Endodermal cell (in vitro differentiated cells): ENCODE measurements around the gene CMIP. TPM values are rescaled to one million over a fixed set of nuclear protein-coding genes. Genes with fewer than 3 reads are reported as not detected.
"Not testable (repeated sequence)": the region's sequence is repeated elsewhere in the genome, so short reads cannot be mapped to it uniquely, and the experiment has no call there.

Source experiments
- DNase-seq: peaks from one replicate; pipeline ENCODE4 v3.0.0-alpha.2; 2017
- H3K27ac ChIP-seq: 2 replicates; pipeline ENCODE4 v1.5.1; 2013; ENCODE audit warnings: mild to moderate bottlenecking, low read depth, low read length, moderate library complexity
- H3K27me3 ChIP-seq: 2 replicates; pipeline ENCODE4 v1.6.1; 2013; ENCODE audit warnings: mild to moderate bottlenecking, low read length, moderate library complexity; ENCODE audit not compliant: insufficient read depth, control insufficient read depth, poor library complexity, severe bottlenecking
- H3K36me3 ChIP-seq: 2 replicates; pipeline ENCODE4 v1.7.0; 2013; ENCODE audit warnings: mild to moderate bottlenecking, low read length, moderate library complexity; ENCODE audit not compliant: control insufficient read depth, insufficient read depth
- H3K4me1 ChIP-seq: one replicate; pipeline ENCODE4 v1.7.0; 2013; ENCODE audit warnings: low read length; ENCODE audit not compliant: control insufficient read depth, insufficient read depth
- H3K4me3 ChIP-seq: 2 replicates; pipeline ENCODE4 v1.5.1; 2013; ENCODE audit warnings: mild to moderate bottlenecking, low read length, moderate library complexity
- H3K9ac ChIP-seq: 2 replicates; pipeline ENCODE4 v1.6.1; 2013; ENCODE audit warnings: mild to moderate bottlenecking, low read length, moderate library complexity; ENCODE audit not compliant: poor library complexity, severe bottlenecking; ENCODE audit errors: extremely low read depth
- H3K9me3 ChIP-seq: 2 replicates; pipeline ENCODE4 v1.6.1; 2013; ENCODE audit warnings: mild to moderate bottlenecking, low read length, moderate library complexity; ENCODE audit not compliant: control insufficient read depth
- H3K27ac Mint-ChIP-seq: 2 replicates; pipeline ENCODE4 v1.8.0; 2020; ENCODE audit warnings: mixed read lengths
- H3K27me3 Mint-ChIP-seq: 2 replicates; pipeline ENCODE4 v1.8.0; 2021; ENCODE audit warnings: mild to moderate bottlenecking, mixed read lengths; ENCODE audit not compliant: insufficient read depth
- H3K36me3 Mint-ChIP-seq: 2 replicates; pipeline ENCODE4 v1.8.0; 2020; ENCODE audit warnings: low read depth, mixed read lengths
- H3K4me1 Mint-ChIP-seq: 2 replicates; pipeline ENCODE4 v1.8.0; 2020; ENCODE audit warnings: mixed read lengths
- H3K4me3 Mint-ChIP-seq: 2 replicates; pipeline ENCODE4 v1.8.0; 2020; ENCODE audit warnings: mild to moderate bottlenecking, moderate library complexity, mixed read lengths
- H3K9me3 Mint-ChIP-seq: 2 replicates; pipeline ENCODE4 v1.8.0; 2020; ENCODE audit warnings: mild to moderate bottlenecking, mixed read lengths
- CTCF ChIP-seq: fragments of 200-600 bp; sonication (generic); conservative IDR thresholded peaks from 2 replicates; pipeline ENCODE4 v1.5.0; 2021; ENCODE audit warnings: antibody characterized with exemption, mild to moderate bottlenecking
- WGBS, 2 experiments: methylation state at CpG; one replicate each; pipeline versions ENCODE4 v1.1.5 to v1.1.7; 2013; ENCODE audit warnings: missing lambda C conversion rate in 2 of 2, mixed read lengths in 1 of 2; ENCODE audit not compliant: insufficient coverage in 1 of 2, insufficient read length in 1 of 2; 5-methylcytosine and 5-hydroxymethylcytosine counted together
- total RNA-seq, 2 donors: library from RNA; stranded (reverse); fragmentation: NEBNext Ultra II Directional in 1 of 2; extraction: Animal tissue kit (Norgen Biotek cat#: 25700) in 1 of 2; gene quantifications; 2 replicates in 1 of 2; 3 replicates in 1 of 2; pipeline ENCODE4 v1.2.1, GENCODE V29; 2021

CMIP gene
- total RNA-seq, 2 donors from 2014 or later: 64.0 to 64.7 TPM

GRCh38 chr16:81575834-81576233 lies 131.2 kb downstream of the CMIP start:
- no peaks in the 10 kb centered on the region for H3K27me3 Mint-ChIP-seq
- WGBS, 2 experiments: 84 to 99% methylated on average over 5 to 6 of the region's 6 CpGs

GRCh38 chr16:81576696-81577095 lies 132.1 kb downstream of the CMIP start:
- H3K9me3 ChIP-seq: no peaks in the 10 kb centered on the region
- H3K27ac ChIP-seq: no peak overlapping the region
- no peak overlapping the region for H3K4me3 Mint-ChIP-seq
- no peaks in the 10 kb centered on the region for H3K27me3 Mint-ChIP-seq
- 83% methylated on average over 1 of the region's 1 CpG; no CpG with 5 or more reads in 1 of the 2 experiments for WGBS, 2 experiments
- no peak for TF ChIP-seq CTCF
- no peaks in the 10 kb centered on the region for H3K9me3 Mint-ChIP-seq
- H3K4me3 ChIP-seq: no peak overlapping the region
- H3K36me3 Mint-ChIP-seq: peaks cover 3% of the 10 kb centered on the region
- H3K4me1 ChIP-seq: no peaks in the 10 kb centered on the region
- no peaks in the 10 kb centered on the region for H3K4me1 Mint-ChIP-seq
- DNase-seq: no peak
- H3K27me3 ChIP-seq: no peaks in the 10 kb centered on the region
- no peak overlapping the region for H3K27ac Mint-ChIP-seq
- no peak overlapping the region for H3K9ac ChIP-seq
- H3K36me3 ChIP-seq: peaks cover 7% of the 10 kb centered on the region

More at GRCh38 chr16:81575834-81576233, 131.2 kb downstream of the CMIP start:
- H3K27me3 ChIP-seq: no peaks in the 10 kb centered on the region
- no peaks in the 10 kb centered on the region for H3K9me3 ChIP-seq
- DNase-seq: no peak
- Mint-ChIP-seq H3K27ac (no peak overlapping the region), H3K36me3 (peaks cover 3% of the 10 kb centered on the region), H3K4me1 (no peaks in the 10 kb centered on the region), H3K9me3 (no peaks in the 10 kb centered on the region), H3K4me3 (no peak overlapping the region)
- no peak for TF ChIP-seq CTCF
- H3K27ac ChIP-seq: no peak overlapping the region
- no peak overlapping the region for H3K4me3 ChIP-seq
- H3K4me1 ChIP-seq: no peaks in the 10 kb centered on the region
- H3K9ac ChIP-seq: no peak overlapping the region
- peaks cover 7% of the 10 kb centered on the region for H3K36me3 ChIP-seq

- not testable (repeated sequence) for H3K27ac Mint-ChIP-seq, H3K27me3 ChIP-seq, H3K9me3 ChIP-seq, H3K4me1 ChIP-seq, H3K4me3 Mint-ChIP-seq, H3K9ac ChIP-seq, DNase-seq, H3K9me3 Mint-ChIP-seq, H3K36me3 ChIP-seq, H3K27me3 Mint-ChIP-seq, H3K27ac ChIP-seq, H3K4me3 ChIP-seq, H3K4me1 Mint-ChIP-seq, H3K36me3 Mint-ChIP-seq
These were observed 132.7 kb downstream of the CMIP start for GRCh38 chr16:81577272-81577671.

- Histone ChIP-seq H3K4me1 (no peaks in the 10 kb centered on the region), H3K27ac (no peak overlapping the region), H3K9ac (no peak overlapping the region), H3K4me3 (no peak overlapping the region), H3K9me3 (no peaks in the 10 kb centered on the region), H3K27me3 (no peaks in the 10 kb centered on the region), H3K36me3 (peaks cover 7% of the 10 kb centered on the region)
- no peak overlapping the region for H3K4me3 Mint-ChIP-seq
- DNase-seq: no peak
- no peaks in the 10 kb centered on the region for H3K27me3 Mint-ChIP-seq
- peaks cover 3% of the 10 kb centered on the region for H3K36me3 Mint-ChIP-seq
- H3K4me1 Mint-ChIP-seq: peaks cover 5% of the 10 kb centered on the region
- no peak for TF ChIP-seq CTCF
- H3K9me3 Mint-ChIP-seq: no peaks in the 10 kb centered on the region
- no peak overlapping the region for H3K27ac Mint-ChIP-seq
- WGBS, 2 experiments: 88 to 96% methylated on average over 2 of the region's 2 CpGs
These were observed 133.5 kb downstream of the CMIP start for GRCh38 chr16:81578076-81578475.
